NCI-H446 treated with DMSO at 0.1 percent for 48 hours (cell line): ENCODE results near the gene SLC35F6.
A peak's percentile ranks its signal among the peaks of the same experiment; 100 is the strongest.
"Not testable (repeated sequence)": the region's sequence is repeated elsewhere in the genome, so short reads cannot be mapped to it uniquely, and the experiment has no call there.

Experiments used
- DNase-seq: peaks from one replicate; lab custom pipeline; 2025; lab: John Stamatoyannopoulos, UW

Gene SLC35F6

GRCh38 chr2:26784570-26785234 is 20.6 kb downstream of the SLC35F6 start:
- DNase-seq = no peak

- DNase-seq = peak; percentile 98
These were observed 21.5 kb downstream of the SLC35F6 start, which contains the start of gene CENPA for GRCh38 chr2:26785431-26786206. Gene CENPA (plus strand): TSS chr2:26786056. CDS start chr2:26786197, 141 bp downstream.

- no peak for DNase-seq
These were observed 22.3 kb downstream of the SLC35F6 start for GRCh38 chr2:26786207-26787028.

GRCh38 chr2:26792720-26793119 is 28.6 kb downstream of the SLC35F6 start:
- no peak for DNase-seq

- no peak for DNase-seq
These were observed 29.4 kb downstream of the SLC35F6 start for GRCh38 chr2:26793518-26793917.

GRCh38 chr2:26795135-26795534 is 31.1 kb downstream of the SLC35F6 start:
- not testable (repeated sequence) for DNase-seq

GRCh38 chr2:26801328-26801727 is 37.2 kb downstream of the SLC35F6 start:
- no peak for DNase-seq

GRCh38 chr2:26801796-26802195 is 37.7 kb downstream of the SLC35F6 start:
- DNase-seq = no peak

GRCh38 chr2:26805241-26805676 is 41.2 kb downstream of the SLC35F6 start:
- no peak for DNase-seq

GRCh38 chr2:26807788-26808460 is 43.8 kb downstream of the SLC35F6 start:
- no peak for DNase-seq

GRCh38 chr2:26809211-26809610 is 45.1 kb downstream of the SLC35F6 start:
- no peak for DNase-seq

- no peak for DNase-seq
These were observed 45.9 kb downstream of the SLC35F6 start for GRCh38 chr2:26809876-26810577.

GRCh38 chr2:26811261-26811660 is 47.2 kb downstream of the SLC35F6 start:
- DNase-seq = no peak

- no peak for DNase-seq
These were observed 48.0 kb downstream of the SLC35F6 start for GRCh38 chr2:26811791-26812694.

GRCh38 chr2:26812731-26813130 is 48.6 kb downstream of the SLC35F6 start:
- no peak for DNase-seq

GRCh38 chr2:26814072-26814765 is 50.1 kb downstream of the SLC35F6 start:
- not testable (repeated sequence) for DNase-seq

- DNase-seq = no peak
These were observed 52.8 kb downstream of the SLC35F6 start for GRCh38 chr2:26816893-26817292.

- no peak for DNase-seq
These were observed 54.2 kb downstream of the SLC35F6 start for GRCh38 chr2:26818255-26818654.

- DNase-seq = no peak
These were observed 54.9 kb downstream of the SLC35F6 start for GRCh38 chr2:26818972-26819371.

GRCh38 chr2:26820932-26821331 is 56.8 kb downstream of the SLC35F6 start:
- no peak for DNase-seq
